ENCODE measurements around the gene LHPP.
A peak's percentile ranks its signal among the peaks of the same experiment; 100 is the strongest.

LHPP gene

GRCh38 chr10:124611738-124612137 lies 150.1 kb downstream of the LHPP start:
- Histone ChIP-seq H3F3A (ENCODE audit: insufficient read depth, low read length) (no peaks in the 10 kb centered on the region), H3K79me2 (ENCODE audit: insufficient read depth, low read length) (no peaks in the 10 kb centered on the region), H2AFZ (ENCODE audit: low read length) (no peak overlapping the region), H3K9ac (ENCODE audit: low read length) (peak overlapping the region; percentile 48; the same call in 1 of the 2 replicates), H3K4me1 (ENCODE audit: insufficient read depth, low read length, severe bottlenecking) (peaks cover 39% of the 10 kb centered on the region), H3K9me3 (ENCODE audit: low read length) (no peaks in the 10 kb centered on the region), H3K27me3 (ENCODE audit: insufficient read depth, low read length) (no peaks in the 10 kb centered on the region), H3K36me3 (ENCODE audit: insufficient read depth, low read length) (peaks cover 6% of the 10 kb centered on the region; the same call in 1 of the 2 replicates), H3K4me3 (ENCODE audit: low read depth, low read length, poor library complexity, severe bottlenecking) (no peak overlapping the region), H4K20me1 (ENCODE audit: insufficient read depth, low read length) (no peaks in the 10 kb centered on the region), H3K27ac (ENCODE audit: low read depth, low read length, poor library complexity, severe bottlenecking) (peak overlapping the region; percentile 93), H3K4me2 (ENCODE audit: low read length) (peak overlapping the region; percentile 43; the same call in 1 of the 2 replicates), H3K9me2 (ENCODE audit: low read depth, low read length) (no peaks in the 10 kb centered on the region)
- no peak; the same call in 1 of the 2 replicates for TF ChIP-seq CTCF (IDR thresholded peaks at IDR 0.05; ENCODE audit: low read length)
- TF ChIP-seq EZH2 (IDR thresholded peaks at IDR 0.05; ENCODE audit: borderline replicate concordance, low read length) = no peak

- no peaks in the 10 kb centered on the region for H3K9me3 ChIP-seq (ENCODE audit: low read length)
These were observed 151.2 kb downstream of the LHPP start for GRCh38 chr10:124612611-124613498.

More at GRCh38 chr10:124612611-124613498, 151.2 kb downstream of the LHPP start:
- TF ChIP-seq EZH2 (IDR thresholded peaks at IDR 0.05; ENCODE audit: borderline replicate concordance, low read length) = no peak
- TF ChIP-seq CTCF (IDR thresholded peaks at IDR 0.05; ENCODE audit: low read length) = no peak
- Histone ChIP-seq H3K9me2 (ENCODE audit: low read depth, low read length) (no peaks in the 10 kb centered on the region), H2AFZ (ENCODE audit: low read length) (no peak overlapping the region), H3K4me3 (ENCODE audit: low read depth, low read length, poor library complexity, severe bottlenecking) (no peak overlapping the region), H3K27ac (ENCODE audit: low read depth, low read length, poor library complexity, severe bottlenecking) (peak overlapping the region; percentile 93), H3F3A (ENCODE audit: insufficient read depth, low read length) (no peaks in the 10 kb centered on the region), H4K20me1 (ENCODE audit: insufficient read depth, low read length) (no peaks in the 10 kb centered on the region), H3K79me2 (ENCODE audit: insufficient read depth, low read length) (no peaks in the 10 kb centered on the region), H3K4me2 (ENCODE audit: low read length) (peak overlapping the region; percentile 26; the same call in 1 of the 2 replicates), H3K9ac (ENCODE audit: low read length) (peak overlapping the region; percentile 42; the same call in 1 of the 2 replicates), H3K36me3 (ENCODE audit: insufficient read depth, low read length) (peaks cover 7% of the 10 kb centered on the region; the same call in 1 of the 2 replicates), H3K27me3 (ENCODE audit: insufficient read depth, low read length) (no peaks in the 10 kb centered on the region), H3K4me1 (ENCODE audit: insufficient read depth, low read length, severe bottlenecking) (peaks cover 42% of the 10 kb centered on the region)
